ENCODE data around the gene PCDH9. TPM values are rescaled to one million over a fixed set of nuclear protein-coding genes. Genes with fewer than 3 reads are reported as not detected.

PCDH9 gene
- total and polyA plus RNA-seq, 2 experiments from 2014 or later: 0.56 to 0.76 TPM

- no peak overlapping the region for H2AFZ ChIP-seq
- no peak overlapping the region for H3K4me3 ChIP-seq
- H3K36me3 ChIP-seq (ENCODE audit: low read depth): no peaks in the 10 kb centered on the region
- no peak overlapping the region for H3K9ac ChIP-seq
- H3K27me3 ChIP-seq (replicated peaks; ENCODE audit: insufficient read depth): no peaks in the 10 kb centered on the region
- H3K4me1 ChIP-seq (ENCODE audit: insufficient read depth): no peaks in the 10 kb centered on the region
- no peaks in the 10 kb centered on the region for H4K20me1 ChIP-seq (ENCODE audit: insufficient read depth)
- H3K79me2 ChIP-seq (ENCODE audit: insufficient read depth): no peaks in the 10 kb centered on the region
- H3K4me2 ChIP-seq (ENCODE audit: unreplicated experiment): no peak overlapping the region
- in situ Hi-C loops (cut with MboI): no loop called here
- WGBS, 2 experiments (ENCODE audit: low coverage in 1 of 2, low lambda C conversion rate in 2 of 2, missing lambda C conversion rate in 2 of 2): 6 to 12% methylated on average over 5 of the region's 5 CpGs
- no peaks in the 10 kb centered on the region for H3K9me2 ChIP-seq (ENCODE audit: insufficient read depth)
- TF ChIP-seq EZH2 (IDR thresholded peaks at IDR 0.05; ENCODE audit: insufficient read depth, poor library complexity, severe bottlenecking): no peak
- no peak for TF ChIP-seq EZH2phosphoT487 (IDR thresholded peaks at IDR 0.05; ENCODE audit: insufficient read depth, low read depth)
- H3K27ac ChIP-seq: no peak overlapping the region
- DNase-seq: no peak
- no peaks in the 10 kb centered on the region for H3K9me3 ChIP-seq (ENCODE audit: low read depth)
- no peaks in the 10 kb centered on the region for H3F3A ChIP-seq (ENCODE audit: insufficient read depth)
Measured at GRCh38 chr13:66528180-66528579, 702.0 kb downstream of the PCDH9 start.

GRCh38 chr13:66520511-66521355 lies 709.4 kb downstream of the PCDH9 start:
- DNase-seq: no peak
- H3K36me3 ChIP-seq (ENCODE audit: low read depth): no peaks in the 10 kb centered on the region
- H3F3A ChIP-seq (ENCODE audit: insufficient read depth): no peaks in the 10 kb centered on the region
- H3K4me1 ChIP-seq (ENCODE audit: insufficient read depth): no peaks in the 10 kb centered on the region
- H3K27ac ChIP-seq: no peak overlapping the region
- H3K9me2 ChIP-seq (ENCODE audit: insufficient read depth): no peaks in the 10 kb centered on the region
- 5 to 9% methylated on average over 2 of the region's 2 CpGs for WGBS, 2 experiments (ENCODE audit: low coverage in 1 of 2, low lambda C conversion rate in 2 of 2, missing lambda C conversion rate in 2 of 2)
- TF ChIP-seq EZH2phosphoT487 (IDR thresholded peaks at IDR 0.05; ENCODE audit: insufficient read depth, low read depth): no peak
- no peak for TF ChIP-seq EZH2 (IDR thresholded peaks at IDR 0.05; ENCODE audit: insufficient read depth, poor library complexity, severe bottlenecking)
- H4K20me1 ChIP-seq (ENCODE audit: insufficient read depth): no peaks in the 10 kb centered on the region
- H3K79me2 ChIP-seq (ENCODE audit: insufficient read depth): no peaks in the 10 kb centered on the region
- H3K9ac ChIP-seq: no peak overlapping the region
- H3K4me3 ChIP-seq: no peak overlapping the region
- in situ Hi-C loops (cut with MboI): no loop called here
- no peaks in the 10 kb centered on the region for H3K27me3 ChIP-seq (replicated peaks; ENCODE audit: insufficient read depth)
- H3K9me3 ChIP-seq (ENCODE audit: low read depth): no peaks in the 10 kb centered on the region
- no peak overlapping the region for H2AFZ ChIP-seq
- no peak overlapping the region for H3K4me2 ChIP-seq (ENCODE audit: unreplicated experiment)

GRCh38 chr13:66519259-66519658 lies 710.9 kb downstream of the PCDH9 start:
- 36 to 45% methylated on average over 4 of the region's 4 CpGs for whole genome bisulfite sequencing, 2 experiments (ENCODE audit: low coverage in 1 of 2, low lambda C conversion rate in 2 of 2, missing lambda C conversion rate in 2 of 2)
- no peak overlapping the region for H2AFZ ChIP-seq
- H3K27me3 ChIP-seq (replicated peaks; ENCODE audit: insufficient read depth): no peaks in the 10 kb centered on the region
- no peak overlapping the region for H3K9ac ChIP-seq
- no peak overlapping the region for H3K4me3 ChIP-seq
- no peak overlapping the region for H3K27ac ChIP-seq
- TF ChIP-seq EZH2phosphoT487 (IDR thresholded peaks at IDR 0.05; ENCODE audit: insufficient read depth, low read depth) (no peak), EZH2 (IDR thresholded peaks at IDR 0.05; ENCODE audit: insufficient read depth, poor library complexity, severe bottlenecking) (no peak)
- in situ Hi-C loops (cut with MboI): no loop called here
- H3K36me3 ChIP-seq (ENCODE audit: low read depth): no peaks in the 10 kb centered on the region
- H3K79me2 ChIP-seq (ENCODE audit: insufficient read depth): no peaks in the 10 kb centered on the region
- DNase-seq: no peak
- no peak overlapping the region for H3K4me2 ChIP-seq (ENCODE audit: unreplicated experiment)
- H3K9me3 ChIP-seq (ENCODE audit: low read depth): no peaks in the 10 kb centered on the region
- H3K9me2 ChIP-seq (ENCODE audit: insufficient read depth): no peaks in the 10 kb centered on the region
- H3F3A ChIP-seq (ENCODE audit: insufficient read depth): no peaks in the 10 kb centered on the region
- no peaks in the 10 kb centered on the region for H4K20me1 ChIP-seq (ENCODE audit: insufficient read depth)
- no peaks in the 10 kb centered on the region for H3K4me1 ChIP-seq (ENCODE audit: insufficient read depth)

GRCh38 chr13:66518068-66518467 lies 712.1 kb downstream of the PCDH9 start:
- no peaks in the 10 kb centered on the region for H3K79me2 ChIP-seq (ENCODE audit: insufficient read depth)
- no peaks in the 10 kb centered on the region for H3K36me3 ChIP-seq (ENCODE audit: low read depth)
- H3F3A ChIP-seq (ENCODE audit: insufficient read depth): no peaks in the 10 kb centered on the region
- no peaks in the 10 kb centered on the region for H3K4me1 ChIP-seq (ENCODE audit: insufficient read depth)
- no peaks in the 10 kb centered on the region for H3K27me3 ChIP-seq (replicated peaks; ENCODE audit: insufficient read depth)
- H3K4me2 ChIP-seq (ENCODE audit: unreplicated experiment): no peak overlapping the region
- in situ Hi-C loops (cut with MboI): no loop called here
- H2AFZ ChIP-seq: no peak overlapping the region
- no peaks in the 10 kb centered on the region for H3K9me2 ChIP-seq (ENCODE audit: insufficient read depth)
- no peak overlapping the region for H3K27ac ChIP-seq
- H3K9ac ChIP-seq: no peak overlapping the region
- no peaks in the 10 kb centered on the region for H3K9me3 ChIP-seq (ENCODE audit: low read depth)
- DNase-seq: no peak
- H4K20me1 ChIP-seq (ENCODE audit: insufficient read depth): no peaks in the 10 kb centered on the region
- TF ChIP-seq EZH2 (IDR thresholded peaks at IDR 0.05; ENCODE audit: insufficient read depth, poor library complexity, severe bottlenecking) (no peak), EZH2phosphoT487 (IDR thresholded peaks at IDR 0.05; ENCODE audit: insufficient read depth, low read depth) (no peak)
- H3K4me3 ChIP-seq: no peak overlapping the region
- WGBS, 2 experiments (ENCODE audit: low coverage in 1 of 2, low lambda C conversion rate in 2 of 2, missing lambda C conversion rate in 2 of 2): 7 to 13% methylated on average over 2 of the region's 2 CpGs
